Suprapubic skin (tissue), 4 donors: ENCODE data around the gene NTM. TPM values are rescaled to one million over a fixed set of nuclear protein-coding genes. Genes with fewer than 3 reads are reported as not detected.

Experiments
- DNase-seq, 2 donors: peaks; one replicate each; pipeline ENCODE4 v3.0.0-alpha.2; 2019; ENCODE audit warnings: low spot score in 2 of 2
- H3K27ac ChIP-seq: fragments of 200-600 bp; sonication (generic); one replicate; pipeline ENCODE4 v1.5.1; 2019
- H3K27me3 ChIP-seq: fragments of 200-600 bp; sonication (generic); one replicate; pipeline ENCODE4 v1.5.1; 2019
- H3K36me3 ChIP-seq: fragments of 200-600 bp; sonication (generic); one replicate; pipeline ENCODE4 v1.5.1; 2019
- H3K4me1 ChIP-seq: fragments of 200-600 bp; sonication (generic); one replicate; pipeline ENCODE4 v1.5.1; 2019
- H3K4me3 ChIP-seq: fragments of 200-600 bp; sonication (generic); one replicate; pipeline ENCODE4 v1.5.1; 2019; ENCODE audit warnings: mild to moderate bottlenecking
- H3K9me3 ChIP-seq: fragments of 200-600 bp; sonication (generic); one replicate; pipeline ENCODE4 v1.5.1; 2019
- EP300 ChIP-seq: sonication (generic); formaldehyde crosslinking; IDR thresholded peaks from one replicate; pipeline ENCODE4 v1.6.1; 2017; ENCODE audit warnings: antibody characterized with exemption
- POLR2A ChIP-seq, 2 donors: fragments of 450-650 bp; IDR thresholded peaks; one replicate each; pipeline ENCODE4 v1.6.1; 2017; ENCODE audit warnings: antibody characterized with exemption in 2 of 2, mild to moderate bottlenecking in 2 of 2, moderate library complexity in 2 of 2
- POLR2AphosphoS5 ChIP-seq, 3 donors: sonication (generic); formaldehyde crosslinking; IDR thresholded peaks; one replicate each; pipeline ENCODE4 v1.6.1; 2017; ENCODE audit warnings: antibody characterized with exemption in 3 of 3
- WGBS: methylation state at CpG from one replicate; pipeline ENCODE4 v1.1.5; 2018; 5-methylcytosine and 5-hydroxymethylcytosine counted together
- total RNA-seq, 4 donors: library from RNA; depleted of rRNA; stranded (reverse); fragments of >200 nt; gene quantifications; one replicate each; pipeline ENCODE4 v1.1.0, GENCODE V29; 2016
- TF ChIP-seq, protein P1 (sequence below), 2 donors: fragments of 200-600 bp in 1 of 2; fragments of 450-650 bp in 1 of 2; sonication (generic) in 1 of 2; IDR thresholded peaks; one replicate each; pipeline ENCODE4 v1.5.1; 2016 to 2019; ENCODE audit warnings: antibody characterized with exemption in 2 of 2, mild to moderate bottlenecking in 1 of 2, moderate library complexity in 1 of 2

Gene NTM
- total RNA-seq, 4 donors from 2014 or later, result 0.19 to 19.1 (median 2.1) TPM

DNA sequence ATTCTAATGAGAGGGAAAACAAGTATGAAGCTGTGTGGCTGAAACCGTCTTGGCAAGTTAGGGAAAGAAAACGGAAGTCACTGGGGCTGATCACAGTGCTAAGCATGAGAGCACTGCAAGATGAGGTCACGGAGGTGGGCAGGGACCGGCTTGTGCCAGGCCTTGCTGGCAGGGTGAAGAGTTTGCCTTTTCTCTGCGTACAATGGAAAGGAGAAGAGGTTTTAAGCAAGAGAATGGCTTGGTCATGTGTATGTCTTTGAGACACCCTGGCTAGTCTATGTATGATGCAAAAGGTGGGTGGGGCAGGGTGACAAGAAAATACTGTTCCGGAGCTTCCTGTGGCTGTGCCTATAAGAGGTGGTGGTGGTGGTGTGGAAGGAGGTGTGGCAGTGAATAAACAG lies 567.9 kb downstream of the NTM start:
- WGBS, result 77% methylated on average over 6 of the region's 6 CpGs
- TF ChIP-seq EP300, result no peak
- no peak for TF ChIP-seq POLR2A (IDR thresholded peaks at IDR 0.05)
- no peak for TF ChIP-seq POLR2AphosphoS5 (IDR thresholded peaks at IDR 0.05)
- TF ChIP-seq, protein P1, sequence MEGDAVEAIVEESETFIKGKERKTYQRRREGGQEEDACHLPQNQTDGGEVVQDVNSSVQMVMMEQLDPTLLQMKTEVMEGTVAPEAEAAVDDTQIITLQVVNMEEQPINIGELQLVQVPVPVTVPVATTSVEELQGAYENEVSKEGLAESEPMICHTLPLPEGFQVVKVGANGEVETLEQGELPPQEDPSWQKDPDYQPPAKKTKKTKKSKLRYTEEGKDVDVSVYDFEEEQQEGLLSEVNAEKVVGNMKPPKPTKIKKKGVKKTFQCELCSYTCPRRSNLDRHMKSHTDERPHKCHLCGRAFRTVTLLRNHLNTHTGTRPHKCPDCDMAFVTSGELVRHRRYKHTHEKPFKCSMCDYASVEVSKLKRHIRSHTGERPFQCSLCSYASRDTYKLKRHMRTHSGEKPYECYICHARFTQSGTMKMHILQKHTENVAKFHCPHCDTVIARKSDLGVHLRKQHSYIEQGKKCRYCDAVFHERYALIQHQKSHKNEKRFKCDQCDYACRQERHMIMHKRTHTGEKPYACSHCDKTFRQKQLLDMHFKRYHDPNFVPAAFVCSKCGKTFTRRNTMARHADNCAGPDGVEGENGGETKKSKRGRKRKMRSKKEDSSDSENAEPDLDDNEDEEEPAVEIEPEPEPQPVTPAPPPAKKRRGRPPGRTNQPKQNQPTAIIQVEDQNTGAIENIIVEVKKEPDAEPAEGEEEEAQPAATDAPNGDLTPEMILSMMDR (IDR thresholded peaks at IDR 0.05), result no peak
- H3K36me3 ChIP-seq, result no peaks in the 10 kb centered on the region
- no peaks in the 10 kb centered on the region for H3K9me3 ChIP-seq
- no peaks in the 10 kb centered on the region for H3K4me1 ChIP-seq
- DNase-seq, result no peak
- no peak overlapping the region for H3K27ac ChIP-seq
- no peaks in the 10 kb centered on the region for H3K27me3 ChIP-seq
- H3K4me3 ChIP-seq, result no peak overlapping the region

DNA sequence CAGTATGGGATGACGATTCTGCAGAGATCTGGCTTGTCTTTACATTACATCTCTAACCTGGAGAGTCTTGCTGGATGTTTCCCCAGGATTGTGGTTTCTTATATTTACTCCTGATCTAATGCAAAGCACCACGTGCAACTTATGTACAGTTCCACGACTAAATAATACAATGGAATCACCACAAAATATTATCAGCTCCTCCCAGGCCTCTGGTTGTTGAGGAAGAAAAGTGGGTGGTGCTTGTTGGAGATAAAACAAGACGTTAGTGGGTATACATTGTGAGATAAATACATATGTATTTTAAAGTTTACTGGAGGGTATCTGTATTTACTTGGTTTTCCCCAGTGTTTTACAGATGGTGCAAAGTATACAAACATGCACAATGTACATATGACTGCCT lies 569.7 kb downstream of the NTM start:
- 65% methylated on average over 4 of the region's 4 CpGs for WGBS
- no peak overlapping the region for H3K27ac ChIP-seq
- H3K36me3 ChIP-seq, result no peaks in the 10 kb centered on the region
- H3K9me3 ChIP-seq, result no peaks in the 10 kb centered on the region
- DNase-seq, result no peak
- TF ChIP-seq, protein P1 (IDR thresholded peaks at IDR 0.05), result no peak
- TF ChIP-seq POLR2A (IDR thresholded peaks at IDR 0.05) (no peak), EP300 (no peak), POLR2AphosphoS5 (IDR thresholded peaks at IDR 0.05) (no peak)
- H3K4me1 ChIP-seq, result no peaks in the 10 kb centered on the region
- no peaks in the 10 kb centered on the region for H3K27me3 ChIP-seq
- no peak overlapping the region for H3K4me3 ChIP-seq

DNA sequence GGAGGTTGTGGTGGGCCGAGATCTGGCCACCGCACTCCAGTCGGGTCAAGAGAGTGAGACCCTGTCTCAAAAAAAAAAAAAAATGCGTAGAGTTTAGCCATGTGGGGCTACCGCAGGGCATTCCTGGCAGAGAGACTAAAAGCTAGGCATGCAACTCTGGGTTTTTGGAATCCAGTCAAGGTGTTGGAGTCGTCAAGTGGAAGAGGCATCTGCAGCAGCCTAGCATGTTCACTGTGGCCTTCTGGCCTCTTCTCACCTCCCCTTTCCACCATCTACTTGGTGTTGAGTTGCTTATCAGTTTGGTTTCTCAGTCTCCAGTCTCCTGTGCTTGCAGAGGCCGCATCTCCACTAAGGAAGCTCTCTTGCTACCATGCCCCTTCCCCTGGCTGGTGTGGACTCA lies 572.5 kb downstream of the NTM start:
- Histone ChIP-seq H3K4me1 (no peaks in the 10 kb centered on the region), H3K4me3 (no peak overlapping the region), H3K27me3 (no peaks in the 10 kb centered on the region), H3K9me3 (no peaks in the 10 kb centered on the region), H3K36me3 (no peaks in the 10 kb centered on the region), H3K27ac (no peak overlapping the region)
- WGBS, result 78% methylated on average over 7 of the region's 7 CpGs
- no peak for DNase-seq
- TF ChIP-seq POLR2A (IDR thresholded peaks at IDR 0.05), result no peak
- no peak for TF ChIP-seq POLR2AphosphoS5 (IDR thresholded peaks at IDR 0.05)
- TF ChIP-seq, protein P1 (IDR thresholded peaks at IDR 0.05), result no peak
- TF ChIP-seq EP300, result no peak

DNA sequence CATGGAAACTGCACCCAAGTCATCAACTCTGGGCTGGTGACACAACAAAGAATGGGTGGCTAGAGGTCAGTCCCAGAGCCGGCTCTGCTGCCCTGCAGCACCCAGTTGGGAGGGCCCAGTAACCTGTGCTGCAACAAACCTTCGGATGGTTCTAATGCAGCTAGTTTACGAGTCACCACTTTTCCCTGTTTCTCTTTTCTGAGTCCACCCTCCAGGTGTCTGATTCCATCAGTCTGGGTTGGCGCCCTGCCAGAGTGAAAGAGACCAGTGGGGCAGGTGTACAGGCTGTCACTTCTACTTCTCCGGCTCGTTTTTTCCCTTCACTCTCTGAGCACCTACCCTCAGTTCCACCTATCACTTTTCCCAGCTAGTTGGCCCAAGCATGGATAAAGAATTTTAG lies 572.9 kb downstream of the NTM start:
- TF ChIP-seq POLR2A (IDR thresholded peaks at IDR 0.05) (no peak), POLR2AphosphoS5 (IDR thresholded peaks at IDR 0.05) (no peak), EP300 (no peak)
- TF ChIP-seq, protein P1 (IDR thresholded peaks at IDR 0.05), result no peak
- Histone ChIP-seq H3K36me3 (no peaks in the 10 kb centered on the region), H3K27me3 (no peaks in the 10 kb centered on the region), H3K4me1 (no peaks in the 10 kb centered on the region), H3K9me3 (no peaks in the 10 kb centered on the region), H3K27ac (no peak overlapping the region), H3K4me3 (no peak overlapping the region)
- no peak for DNase-seq
- WGBS, result 57% methylated on average over 6 of the region's 6 CpGs

DNA sequence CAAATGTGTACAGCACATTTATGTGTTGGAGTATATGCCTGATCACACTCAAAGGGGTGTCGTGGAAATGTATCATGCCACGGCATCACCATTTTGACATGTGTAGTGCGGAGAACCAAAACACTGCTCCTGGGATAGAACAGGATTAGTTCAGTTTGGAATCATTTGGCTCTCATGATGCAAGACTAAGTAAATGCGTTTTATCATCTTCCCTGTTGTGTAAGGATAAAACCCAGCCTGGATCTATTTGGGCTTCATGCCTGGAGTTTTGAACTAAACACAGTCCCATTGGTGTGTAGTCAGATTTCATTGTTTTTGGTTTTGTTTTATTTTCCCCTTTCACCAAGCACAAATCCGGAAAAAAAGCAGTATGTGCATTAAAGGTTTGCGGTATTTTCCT lies 574.3 kb downstream of the NTM start:
- no peaks in the 10 kb centered on the region for H3K9me3 ChIP-seq

More for the DNA sequence above, 574.3 kb downstream of the NTM start:
- H3K27me3 ChIP-seq, result no peaks in the 10 kb centered on the region
- H3K4me1 ChIP-seq, result no peaks in the 10 kb centered on the region
- TF ChIP-seq EP300, result no peak
- TF ChIP-seq POLR2A (IDR thresholded peaks at IDR 0.05), result no peak
- TF ChIP-seq, protein P1 (IDR thresholded peaks at IDR 0.05), result no peak
- no peak for TF ChIP-seq POLR2AphosphoS5 (IDR thresholded peaks at IDR 0.05)
- H3K4me3 ChIP-seq, result no peak overlapping the region
- no peaks in the 10 kb centered on the region for H3K36me3 ChIP-seq
- DNase-seq, result no peak
- H3K27ac ChIP-seq, result no peak overlapping the region
- 80% methylated on average over 6 of the region's 6 CpGs for whole genome bisulfite sequencing
